HepG2 (cell line): ENCODE measurements around the gene ELF1. TPM values are rescaled to one million over a fixed set of nuclear protein-coding genes. Genes with fewer than 3 reads are reported as not detected.
A peak's percentile ranks its signal among the peaks of the same experiment; 100 is the strongest.

Experiments
- ATAC-seq: fragments of 200-7000 bp; cut with Tn5 transposase; 3 replicates; pipeline ENCODE4 v1.9.1; 2020; ENCODE audit warnings: mild to moderate bottlenecking, moderate library complexity
- BruUV-seq: library from RNA; stranded (reverse); fragments of 400-500 nt; replicated peaks from 2 replicates; lab custom pipeline; 2021; lab: Mats Ljungman, UMichigan
- CTCF ChIA-PET: fragments of 300-600 bp; formaldehyde crosslinking; extraction: SDS; loops from one replicate; lab custom pipeline; 2021; ENCODE audit warnings: low total read pairs, inconsistent platforms, low intra/inter-chr PET ratio; lab: Yijun Ruan, JAX
- POLR2A ChIA-PET: fragments of 350-600 bp; sonication (Branson Sonifier 250); formaldehyde crosslinking; loops from one replicate; lab custom pipeline; 2020; ENCODE audit warnings: antibody characterized with exemption, inconsistent platforms; lab: Yijun Ruan, JAX
- DNase-seq: peaks from one replicate; pipeline ENCODE4 v3.0.0-alpha.2; 2015; ENCODE audit warnings: low spot score
- FAIRE-seq: peaks from 3 replicates; lab custom pipeline; 2011; peaks lifted over from hg19 to GRCh38; lab: Jason Lieb, UNC
- H2AFZ ChIP-seq: one replicate; pipeline ENCODE4 v1.6.1; 2011; ENCODE audit warnings: low read length, inconsistent platforms
- H3K27ac ChIP-seq: fragments of 300-600 bp; 3 replicates; pipeline ENCODE4 v1.8.0; 2011; ENCODE audit warnings: mixed run types, mild to moderate bottlenecking, mixed read lengths, low read length, inconsistent platforms; ENCODE audit not compliant: insufficient read depth; ENCODE audit errors: extremely low read length
- H3K27me3 ChIP-seq, 2 experiments: fragments of 200-600 bp in 1 of 2; 2 replicates in 1 of 2; 3 replicates in 1 of 2; pipeline versions ENCODE4 v1.6.0 to v1.8.0; 2011; ENCODE audit warnings: low read length in 2 of 2, mild to moderate bottlenecking in 2 of 2, moderate library complexity in 2 of 2, inconsistent platforms in 1 of 2; ENCODE audit not compliant: insufficient read depth in 2 of 2, control insufficient read depth in 1 of 2
- H3K36me3 ChIP-seq, 2 experiments: fragments of 200-600 bp in 1 of 2; replicated peaks in 1 of 2; 2 replicates in 1 of 2; 3 replicates in 1 of 2; pipeline versions ENCODE4 v1.5.1 to v1.8.0; 2011; ENCODE audit warnings: low read length in 2 of 2, inconsistent platforms in 1 of 2; ENCODE audit not compliant: insufficient read depth in 2 of 2, control insufficient read depth in 1 of 2
- H3K4me1 ChIP-seq: 2 replicates; pipeline ENCODE4 v1.5.1; 2012; ENCODE audit warnings: low read length, inconsistent platforms; ENCODE audit not compliant: insufficient read depth
- H3K4me2 ChIP-seq: 2 replicates; pipeline ENCODE4 v1.6.0; 2011; ENCODE audit warnings: low read depth, low read length, inconsistent platforms
- H3K4me3 ChIP-seq, 3 experiments: fragments of 200-600 bp in 1 of 3; sonication (generic), shearing (Covaris generic) in 1 of 3; replicated peaks in 1 of 3; 2 replicates each; pipeline ENCODE4 v1.5.1; 2011 to 2016; ENCODE audit warnings: low read length in 3 of 3, inconsistent platforms in 2 of 3, low read depth in 2 of 3, mild to moderate bottlenecking in 2 of 3, control low read depth in 1 of 3, mixed read lengths in 1 of 3; ENCODE audit not compliant: insufficient read depth in 1 of 3
- H3K79me2 ChIP-seq: one replicate; pipeline ENCODE4 v1.6.1; 2011; ENCODE audit warnings: low read length, inconsistent platforms; ENCODE audit not compliant: insufficient read depth
- H3K9ac ChIP-seq: 2 replicates; pipeline ENCODE4 v1.6.0; 2011; ENCODE audit warnings: mild to moderate bottlenecking, low read depth, low read length, inconsistent platforms; ENCODE audit not compliant: insufficient read depth
- H3K9me3 ChIP-seq: 2 replicates; pipeline ENCODE4 v1.5.1; 2012; ENCODE audit warnings: mild to moderate bottlenecking, low read length
- H4K20me1 ChIP-seq: 2 replicates; pipeline ENCODE4 v1.6.0; 2011; ENCODE audit warnings: inconsistent platforms, mild to moderate bottlenecking, low read length, moderate library complexity; ENCODE audit not compliant: insufficient read depth
- HMGXB4 ChIP-seq, 2 experiments: sonication (generic) in 1 of 2; formaldehyde crosslinking in 1 of 2; IDR thresholded peaks; 2 replicates each; pipeline versions ENCODE4 v1.4.0 to v1.6.1; 2018 to 2020; ENCODE audit warnings: missing genetic modification reagents in 2 of 2, borderline replicate concordance in 1 of 2, low read depth in 1 of 2, mild to moderate bottlenecking in 1 of 2, missing biosample characterization in 1 of 2
- RBM22 ChIP-seq: fragments of 200-400 bp; formaldehyde crosslinking; optimal IDR thresholded peaks from 2 replicates; pipeline ENCODE3; 2017; ENCODE audit warnings: mild to moderate bottlenecking, low read length, moderate library complexity
- SAP130 ChIP-seq: IDR thresholded peaks from 2 replicates; pipeline ENCODE4 v1.6.1; 2016; ENCODE audit warnings: low read depth
- SNAPC4 ChIP-seq: sonication (generic); formaldehyde crosslinking; IDR thresholded peaks from 2 replicates; pipeline ENCODE4 v1.4.0; 2020; ENCODE audit warnings: mild to moderate bottlenecking, missing genetic modification reagents
- SP4 ChIP-seq: sonication (generic); formaldehyde crosslinking; IDR thresholded peaks from 2 replicates; pipeline ENCODE4 v1.8.1; 2023; ENCODE audit warnings: mild to moderate bottlenecking, missing genetic modification reagents
- STAG1 ChIP-seq: sonication (generic); formaldehyde crosslinking; IDR thresholded peaks from 2 replicates; pipeline ENCODE4 v1.4.0; 2020; ENCODE audit warnings: missing genetic modification reagents
- ZC3H4 ChIP-seq: sonication (generic); formaldehyde crosslinking; IDR thresholded peaks from 2 replicates; pipeline ENCODE4 v1.4.0; 2020; ENCODE audit warnings: missing genetic modification reagents, borderline replicate concordance
- WGBS: methylation state at CpG from one replicate; pipeline ENCODE4 v1.1.6; 2017; ENCODE audit warnings: low lambda C conversion rate; 5-methylcytosine and 5-hydroxymethylcytosine counted together
- in situ Hi-C: cut with HindIII; loops from 2 replicates; pipeline ENCODE4 v1.10.0; 2017; ENCODE audit warnings: low pct_unique_long_range_greater_than_20kb; ENCODE audit not compliant: extremely low pct_ligation_motif_present
- intact Hi-C: fragments of 100-400 bp; cut with micrococcal nuclease; formaldehyde crosslinking; loops from one replicate; pipeline ENCODE4 v1.10.0; 2022; ENCODE audit not compliant: unreplicated experiment
- polyA plus RNA-seq, 8 experiments: library from polyadenylated mRNA; depleted of rRNA in 3 of 8; stranded (reverse) in 7 of 8; unstranded in 1 of 8; fragments of >200 nt; fragmentation: Illumina TruSeq in 4 of 8; extraction: Trizol in 4 of 8; gene quantifications; 2 replicates each; pipeline versions ENCODE4 v1.2.1 to v1.2.3, GENCODE V29; 2011 to 2016; ENCODE audit warnings: low read depth in 4 of 8, missing spikeins in 1 of 8, mixed read lengths in 1 of 8; ENCODE audit not compliant: insufficient read depth in 1 of 8
- total RNA-seq, 5 experiments: library from RNA; depleted of rRNA; stranded (reverse); fragments of >200 nt; fragmentation: Illumina TruSeq; extraction: Trizol; gene quantifications; 2 replicates each; pipeline ENCODE4 v1.2.3, GENCODE V29; 2016; ENCODE audit warnings: low read depth in 1 of 5

The ELF1 gene
- total and polyA plus RNA-seq, 2 of the 13 experiments (the other 11 are each of a cell fraction or from before 2014, with no cell fraction given) = 24.6 to 71.5 TPM

GRCh38 chr13:41056194-41056593, 37.1 kb upstream of the ELF1 start (continued):
- TF ChIP-seq SNAPC4 = no peak

GRCh38 chr13:41054919-41055619, 36.0 kb upstream of the ELF1 start:
- Histone ChIP-seq H2AFZ (no peak overlapping the region), H3K4me1 (peaks cover 86% of the 10 kb centered on the region), H3K9me3 (no peaks in the 10 kb centered on the region), H3K27me3 (no peaks in the 10 kb centered on the region), H3K79me2 (peaks cover 100% of the 10 kb centered on the region), H3K4me2 (peak overlapping the region; percentile 57), H3K27ac (peak overlapping the region; percentile 35), H3K4me3 (no peak overlapping the region; a peak in 1 of 6 replicates), H3K9ac (peak overlapping the region; percentile 0; the same call in 1 of the 2 replicates), H4K20me1 (peaks cover 53% of the 10 kb centered on the region), H3K36me3 (peaks cover 2 to 13% of the 10 kb centered on the region in 2 experiments; a peak in 1 of 5 replicates)
- FAIRE-seq (no peak), DNase-seq (peak; percentile 35), ATAC-seq (peak; percentile 17)
- ChIA-PET CTCF (interaction anchor here (1.5 to 1.9 kb wide), 2 partner anchors 47 to 81 kb away, joined by 3 to 7 read pairs; no protein-coding TSS in a partner anchor), POLR2A (interaction anchor here (0.9 to 1.7 kb wide), 3 partner anchors 37 to 268 kb away, joined by 3 to 4 read pairs (median 3); no protein-coding TSS in a partner anchor)
- WGBS = 86% methylated on average over 5 of the region's 5 CpGs
- intact Hi-C loops = loop anchor here (1.0 to 5.0 kb wide), 2 partner anchors 38 to 81 kb away; partner anchors contain the start of gene ELF1
- in situ Hi-C loops = loop anchor here (10.0 kb wide), 1 partner anchor 80 kb away; no protein-coding TSS in a partner anchor
- no TSS peak for BruUV-seq
- TF ChIP-seq SP4 (no peak), SNAPC4 (no peak), HMGXB4 (CRISPR knock-in tag; IDR thresholded peaks at IDR 0.05; ENCODE audit: borderline replicate concordance in 1 of 2, low read depth in 1 of 2) (0 out of 4 replicates have a peak, but pooled peaks of 1 of the 2 experiments have one; percentile 42), RBM22 (peak; percentile 57), STAG1 (CRISPR knock-in tag) (peak; percentile 32), ZC3H4 (CRISPR knock-in tag) (no peak), SAP130 (CRISPR knock-in tag) (peak; percentile 24; the same call in 1 of the 2 replicates)
